ENCODE data around the gene CBY3. TPM values are rescaled to one million over a fixed set of nuclear protein-coding genes. Genes with fewer than 3 reads are reported as not detected.
A peak's percentile ranks its signal among the peaks of the same experiment; 100 is the strongest.
"Not testable (repeated sequence)": the region's sequence is repeated elsewhere in the genome, so short reads cannot be mapped to it uniquely, and the experiment has no call there.

The CBY3 gene
- total RNA-seq, 1 donor = not detected

DNA sequence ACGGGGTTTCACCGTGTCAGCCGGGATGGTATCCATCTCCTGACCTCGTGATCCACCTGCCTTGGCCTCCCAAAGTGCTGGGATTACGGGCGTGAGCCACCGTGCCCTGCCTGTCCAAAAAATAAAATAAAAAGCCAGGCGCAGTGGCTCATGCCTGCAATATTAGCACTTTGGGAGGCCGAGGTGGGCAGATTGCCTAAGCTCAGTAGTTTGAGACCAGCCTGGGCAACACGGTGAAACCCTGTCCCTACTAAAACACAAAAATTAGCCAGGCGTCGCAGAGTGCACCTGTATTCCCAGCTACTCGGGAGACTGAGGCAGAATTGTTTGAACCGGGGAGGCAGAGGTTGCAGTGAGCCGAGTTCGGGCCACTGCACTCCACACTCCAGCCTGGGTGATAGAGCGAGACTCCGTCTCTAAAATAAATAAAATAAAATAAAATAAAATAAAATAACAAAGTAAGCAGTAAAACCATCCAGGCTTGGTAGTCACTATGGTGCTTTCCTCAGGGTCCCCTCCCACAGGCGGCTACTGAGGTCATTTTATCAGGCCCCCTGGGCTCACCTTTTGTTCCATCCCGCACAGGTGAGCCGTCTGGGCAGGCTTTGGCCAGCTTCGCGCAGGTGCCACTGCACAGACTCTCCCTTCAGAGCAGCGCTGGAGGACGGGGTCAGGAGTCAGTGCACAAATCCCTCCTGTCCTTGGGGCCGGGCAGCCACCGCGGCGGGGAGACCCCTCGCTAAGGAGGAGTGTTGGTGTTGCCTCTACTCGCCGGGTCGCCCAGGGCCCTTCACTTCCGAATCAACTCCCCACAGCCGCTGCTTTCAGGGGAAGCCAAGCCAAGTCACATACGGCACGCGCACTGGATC is 47.1 kb downstream of the CBY3 start:
- peak overlapping the region; percentile 56 for H3K4me3 ChIP-seq (ENCODE audit: low read depth, low read length)
- DNase-seq (ENCODE audit: low read depth) = not testable (repeated sequence)

Small RNA genes within 50 kb of the gene (small RNA-seq; reads per million reads assigned to genes)
- not detected for gene RF00017

Other genes starting within 250 kb of the CBY3 start
- gene RUFY1, start 130.5 kb downstream of the CBY3 start, total RNA-seq = 42.5 and 54.0 TPM in 2 replicates
- 474 and 562 TPM in 2 replicates for gene HNRNPH1, start 57.4 kb downstream of the CBY3 start, total RNA-seq
- gene CANX, start 17.9 kb upstream of the CBY3 start, total RNA-seq = 628 and 886 TPM in 2 replicates
- 12.1 and 13.9 TPM in 2 replicates for gene MAML1, start 51.8 kb upstream of the CBY3 start, total RNA-seq
- gene LTC4S, start 113.0 kb upstream of the CBY3 start, total RNA-seq = 0.43 TPM in 1 of 2 replicates, not detected in the other
- gene MGAT4B, start 125.8 kb upstream of the CBY3 start, total RNA-seq = 83.8 and 102 TPM in 2 replicates
- gene SQSTM1, start 139.9 kb upstream of the CBY3 start, total RNA-seq = 752 and 892 TPM in 2 replicates
- 9.0 and 13.0 TPM in 2 replicates for gene MRNIP, start 177.8 kb upstream of the CBY3 start, total RNA-seq
- gene TBC1D9B, start 226.9 kb upstream of the CBY3 start, total RNA-seq = 70.0 and 93.1 TPM in 2 replicates